ENCODE results near the gene IGFALS.

IGFALS gene

GRCh38 chr16:1766231-1766630 lies 27.3 kb downstream of the IGFALS start:
- FAIRE-seq (no peak), DNase-seq (ENCODE audit: low spot score) (no peak)

DNA sequence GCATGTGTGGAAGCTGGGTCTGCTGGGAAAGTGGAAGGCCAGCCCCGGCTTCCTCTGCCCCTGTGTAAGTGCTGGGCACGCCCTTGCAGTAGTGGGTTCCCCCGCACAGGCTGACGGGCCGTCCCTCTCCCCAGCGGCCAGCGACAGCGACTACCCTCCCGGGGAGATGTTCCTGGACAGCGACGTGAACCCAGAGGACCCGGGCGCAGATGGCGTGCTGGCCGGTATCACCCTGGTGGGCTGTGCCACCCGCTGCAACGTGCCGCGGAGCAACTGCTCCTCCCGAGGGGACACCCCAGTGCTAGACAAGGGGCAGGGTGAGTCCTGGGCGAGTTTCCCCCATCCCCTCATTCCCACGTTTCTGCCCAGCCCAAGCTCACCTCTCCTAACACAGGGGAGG lies 27.7 kb downstream of the IGFALS start:
- no peak for DNase-seq (ENCODE audit: low spot score)
- FAIRE-seq: no peak

DNA sequence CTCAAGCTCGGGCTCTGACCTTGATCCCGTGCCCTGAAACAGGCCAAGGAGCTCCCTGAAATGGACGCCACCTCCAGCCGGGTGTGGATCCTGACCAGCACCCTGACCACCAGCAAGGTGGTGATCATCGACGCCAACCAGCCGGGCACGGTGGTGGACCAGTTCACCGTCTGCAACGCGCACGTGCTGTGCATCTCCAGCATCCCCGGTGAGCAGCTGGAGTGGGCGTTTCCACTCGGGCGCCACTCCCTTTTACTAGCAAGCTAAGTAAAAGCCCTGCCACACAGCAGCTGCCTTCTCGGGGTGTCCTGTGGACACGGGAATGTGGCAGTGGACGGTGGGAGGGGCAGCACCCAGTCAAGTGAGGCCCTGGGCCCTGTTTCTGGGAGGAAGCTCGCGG lies 28.5 kb downstream of the IGFALS start:
- FAIRE-seq: no peak
- DNase-seq (ENCODE audit: low spot score): no peak

DNA sequence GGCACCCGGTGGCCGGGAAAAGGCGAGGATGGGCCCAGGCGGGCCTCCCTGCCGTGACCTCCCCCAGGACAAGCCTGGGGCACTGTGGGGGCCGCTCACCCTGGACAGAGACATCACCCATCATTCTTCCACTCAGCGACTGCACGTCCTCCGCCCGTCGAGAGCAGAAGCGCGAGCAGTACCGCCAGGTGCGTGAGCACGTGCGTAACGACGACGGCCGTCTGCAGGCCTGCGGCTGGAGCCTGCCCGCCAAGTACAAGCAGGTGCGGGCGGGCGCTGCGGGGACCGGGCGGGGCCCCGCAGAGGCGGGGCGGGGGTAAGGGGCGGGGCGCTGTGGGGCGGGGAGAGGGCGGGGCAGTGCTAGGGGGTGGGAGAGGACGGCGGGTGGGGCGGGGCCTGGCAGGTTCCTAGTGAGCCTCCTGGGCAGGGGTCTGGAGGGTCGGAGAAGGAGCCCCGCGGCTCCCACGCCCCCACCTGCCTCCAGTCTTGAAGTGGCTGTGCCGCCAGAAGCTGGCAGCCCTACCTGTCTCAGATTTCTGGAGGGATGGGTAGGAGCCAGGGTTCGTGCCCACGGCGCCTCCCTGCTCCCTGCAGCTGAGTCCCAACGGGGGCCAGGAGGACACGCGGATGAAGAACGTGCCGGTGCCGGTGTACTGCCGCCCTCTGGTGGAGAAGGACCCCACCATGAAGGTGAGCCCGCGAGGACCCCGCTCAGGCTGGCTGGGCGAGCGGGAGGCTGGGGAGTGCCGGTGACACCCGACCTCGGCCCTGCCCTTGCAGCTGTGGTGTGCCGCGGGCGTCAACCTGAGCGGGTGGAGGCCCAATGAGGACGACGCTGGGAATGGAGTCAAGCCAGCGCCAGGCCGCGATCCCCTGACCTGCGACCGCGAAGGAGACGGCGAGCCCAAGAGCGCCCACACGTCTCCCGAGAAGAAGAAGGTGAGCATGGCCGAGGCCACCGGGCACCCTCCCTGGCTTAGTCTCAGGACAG lies 29.7 kb downstream of the IGFALS start:
- DNase-seq (ENCODE audit: low spot score) (no peak), FAIRE-seq (no peak)

- no peak for DNase-seq (ENCODE audit: low spot score)
- FAIRE-seq: no peak
Measured at GRCh38 chr16:1762879-1763520, 30.5 kb downstream of the IGFALS start.

- no peak for DNase-seq (ENCODE audit: low spot score)
- no peak for FAIRE-seq
Measured at GRCh38 chr16:1762196-1762878, 31.2 kb downstream of the IGFALS start.

DNA sequence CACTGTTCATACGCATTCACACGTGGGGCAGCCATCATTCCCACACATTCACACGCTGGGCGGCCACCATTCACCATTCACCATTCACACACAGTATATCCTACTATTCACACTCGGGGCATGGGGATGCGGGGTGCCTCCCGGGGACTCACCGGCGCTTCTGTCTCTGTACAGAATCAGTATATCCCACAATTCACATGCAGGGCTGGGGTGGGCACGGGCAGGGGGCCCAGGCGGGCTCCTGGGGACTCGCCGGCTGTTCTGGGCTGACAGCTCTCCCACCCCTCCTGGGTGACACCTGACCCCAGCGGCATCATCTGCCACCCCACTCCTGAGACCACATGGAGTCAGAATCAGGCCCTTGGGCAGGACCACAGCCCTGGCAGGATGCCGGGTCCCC lies 31.8 kb downstream of the IGFALS start:
- DNase-seq (ENCODE audit: low spot score) (no peak), FAIRE-seq (no peak)

GRCh38 chr16:1760911-1761310 lies 32.6 kb downstream of the IGFALS start:
- no peak for DNase-seq (ENCODE audit: low spot score)
- no peak for FAIRE-seq

GRCh38 chr16:1759511-1759910 lies 34.0 kb downstream of the IGFALS start:
- DNase-seq (ENCODE audit: low spot score) (no peak), FAIRE-seq (no peak)

GRCh38 chr16:1758923-1759322 lies 34.6 kb downstream of the IGFALS start:
- FAIRE-seq (no peak), DNase-seq (ENCODE audit: low spot score) (no peak)

GRCh38 chr16:1757714-1758461 lies 35.6 kb downstream of the IGFALS start:
- DNase-seq (ENCODE audit: low spot score) (no peak), FAIRE-seq (no peak)

- no peak for FAIRE-seq
- no peak for DNase-seq (ENCODE audit: low spot score)
Measured at GRCh38 chr16:1754204-1754603, 39.3 kb downstream of the IGFALS start.

- FAIRE-seq (no peak), DNase-seq (ENCODE audit: low spot score) (no peak)
Measured at GRCh38 chr16:1752853-1753252, 40.7 kb downstream of the IGFALS start.

DNA sequence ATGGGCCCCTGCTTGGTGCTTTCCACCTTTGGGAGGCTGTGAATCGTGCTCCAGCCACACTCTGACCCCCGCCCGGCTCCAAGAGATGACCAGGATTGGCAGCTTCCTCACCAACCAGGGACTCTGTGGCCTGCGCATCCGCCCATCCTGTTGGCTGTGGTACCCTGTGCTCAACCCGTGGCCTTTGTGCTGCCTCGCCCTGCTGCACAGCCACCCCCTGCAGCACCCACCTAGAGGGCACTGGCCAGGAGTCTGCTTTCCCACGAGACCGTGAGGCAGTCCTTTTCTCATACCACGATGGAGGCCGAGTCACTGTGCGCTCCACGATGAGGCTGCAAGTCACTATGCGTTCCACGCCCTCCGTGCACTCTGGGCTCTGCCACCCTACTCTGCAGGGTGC lies 41.6 kb downstream of the IGFALS start:
- no peak for DNase-seq (ENCODE audit: low spot score)
- FAIRE-seq: no peak

DNA sequence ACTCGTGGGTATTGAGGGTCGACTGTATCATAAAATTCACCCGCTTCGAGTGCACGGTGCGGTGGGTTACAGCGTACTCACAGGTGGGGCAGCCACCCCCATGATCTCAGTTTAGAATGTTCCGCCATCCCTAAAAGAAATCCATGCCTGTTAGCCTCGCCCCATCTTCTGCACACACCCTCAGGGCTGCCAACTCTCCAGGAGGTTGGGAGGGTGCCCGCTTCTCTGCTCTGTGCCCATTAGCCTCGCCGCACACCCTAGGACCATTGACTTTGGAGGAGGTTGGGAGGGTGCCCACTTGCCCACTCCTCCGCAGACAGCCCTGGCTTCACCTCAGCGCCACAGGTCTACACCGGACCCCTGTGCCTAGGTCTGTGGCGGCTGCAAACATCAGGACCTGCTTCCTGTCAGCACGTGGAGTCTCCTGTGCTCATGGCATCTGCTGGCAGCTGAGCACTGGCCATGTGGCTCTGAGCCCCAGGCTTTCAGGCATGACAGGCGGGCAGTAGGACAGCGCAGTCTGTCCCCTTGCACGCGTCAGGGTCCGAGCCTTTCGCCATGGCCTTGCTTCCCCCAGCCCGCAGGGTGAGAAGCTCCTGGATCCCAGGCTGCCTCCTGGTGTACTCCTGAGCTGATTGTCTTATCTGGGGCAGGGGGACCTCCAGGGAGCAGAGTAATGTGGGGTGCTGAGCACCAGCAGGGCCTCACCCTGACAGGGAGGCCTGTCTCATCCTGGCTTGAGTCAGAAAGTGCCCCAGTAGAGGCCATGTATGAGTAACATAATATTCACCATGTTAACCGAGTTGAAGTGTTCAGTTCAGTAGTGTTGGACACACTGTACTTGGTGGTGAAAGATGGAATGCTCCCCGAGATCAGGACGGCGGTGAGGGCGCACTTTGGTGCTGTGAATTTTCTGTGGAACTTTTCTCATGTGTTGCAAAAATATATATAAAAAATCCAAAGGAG lies 44.1 kb downstream of the IGFALS start:
- FAIRE-seq (no peak), DNase-seq (ENCODE audit: low spot score) (no peak)

DNA sequence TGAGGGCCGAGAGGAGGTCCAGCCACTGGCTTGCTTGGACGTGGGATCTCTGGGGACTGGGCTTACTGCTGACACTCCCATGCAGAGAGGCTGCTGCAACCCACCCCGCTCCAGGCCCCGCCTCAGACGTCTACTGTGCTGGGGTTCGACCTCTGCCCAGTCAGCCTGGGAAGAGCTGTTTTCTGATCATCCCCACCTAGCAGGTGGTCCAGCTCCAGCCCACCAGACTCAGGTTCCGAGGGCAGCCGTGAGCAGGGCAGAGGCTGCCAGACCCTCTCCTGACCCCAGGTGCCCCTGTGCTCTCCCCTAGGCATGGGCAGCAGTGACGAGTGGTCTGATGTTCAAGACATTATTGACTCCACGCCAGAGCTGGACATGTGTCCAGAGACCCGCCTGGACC lies 45.6 kb downstream of the IGFALS start:
- DNase-seq (ENCODE audit: low spot score) (no peak), FAIRE-seq (no peak)

DNA sequence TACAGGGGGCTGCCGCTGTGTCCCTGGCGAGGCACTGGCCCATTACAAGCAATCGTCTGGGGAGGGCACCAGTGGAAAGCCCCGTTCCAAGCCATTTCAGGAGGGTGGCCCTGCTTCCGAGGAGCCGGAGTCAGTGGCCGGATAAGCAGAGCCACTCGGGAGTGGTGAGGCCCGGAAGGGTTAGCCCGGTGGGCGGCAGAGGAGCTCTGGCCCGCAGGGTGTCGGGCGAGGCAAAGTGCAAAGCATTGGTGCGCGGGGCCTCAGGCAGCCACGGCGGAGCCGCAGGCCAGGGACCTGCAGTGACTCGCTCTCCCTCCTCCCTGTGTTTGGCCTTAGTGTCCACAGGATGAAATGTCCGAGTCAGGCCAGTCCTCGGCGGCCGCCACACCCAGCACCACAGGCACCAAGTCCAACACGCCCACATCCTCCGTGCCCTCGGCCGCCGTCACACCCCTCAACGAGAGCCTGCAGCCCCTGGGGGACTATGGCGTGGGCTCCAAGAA lies 46.8 kb downstream of the IGFALS start:
- DNase-seq (ENCODE audit: low spot score) (peak; percentile 22), FAIRE-seq (no peak)

GRCh38 chr16:1745900-1746692 lies 47.4 kb downstream of the IGFALS start:
- peak; percentile 72 for FAIRE-seq
- peak; percentile 79 for DNase-seq (ENCODE audit: low spot score)

DNA sequence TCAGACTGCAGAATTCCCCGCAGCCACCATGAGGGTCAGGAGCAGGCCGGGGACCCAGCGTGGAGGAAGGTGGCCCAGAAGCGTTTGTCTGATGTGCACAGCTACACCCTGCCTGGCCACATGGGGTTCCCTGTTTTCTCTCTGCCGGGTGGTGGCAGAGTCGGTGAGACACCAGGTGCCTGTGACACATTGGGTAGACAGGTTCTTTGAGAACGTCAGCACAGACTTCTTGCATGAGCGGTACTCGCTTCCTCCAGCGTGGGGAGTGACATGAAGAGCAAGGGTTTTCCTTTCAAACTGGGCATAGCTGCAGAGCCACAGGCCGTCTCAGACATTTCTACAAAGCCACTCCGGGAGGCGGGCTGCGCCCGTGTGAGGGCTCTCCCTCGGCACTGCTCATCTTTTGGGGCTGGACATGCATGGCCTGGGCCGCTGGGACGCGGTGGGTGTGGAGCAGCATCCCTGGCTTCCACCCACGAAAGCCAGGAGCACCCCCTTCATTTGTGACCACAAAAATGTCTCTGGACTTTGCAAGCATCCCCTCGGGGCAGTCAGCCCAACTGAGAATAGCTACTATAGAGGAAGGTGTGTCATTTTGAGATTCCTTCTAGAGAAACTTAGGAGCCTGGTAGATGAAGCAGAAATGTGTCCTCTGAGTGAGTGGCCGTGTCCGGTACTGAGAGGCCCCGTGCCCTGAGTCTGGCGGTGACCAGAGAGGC lies 48.2 kb downstream of the IGFALS start:
- DNase-seq (ENCODE audit: low spot score) (peak; percentile 31), FAIRE-seq (no peak)

Measured in RCC 7860 (cell line).